HepG2 (cell line): ENCODE measurements around the gene BAMBI. TPM values are rescaled to one million over a fixed set of nuclear protein-coding genes. Genes with fewer than 3 reads are reported as not detected.

ENCODE experiments used
- ATF7-NPFF ChIP-seq: sonication (generic); formaldehyde crosslinking; IDR thresholded peaks from 2 replicates; pipeline ENCODE4 v1.8.1; 2023; ENCODE audit warnings: mild to moderate bottlenecking, low read depth, missing genetic modification reagents, moderate library complexity
- HDAC1 ChIP-seq: sonication (generic); formaldehyde crosslinking; IDR thresholded peaks from 2 replicates; pipeline ENCODE4 v1.5.1; 2020; ENCODE audit warnings: mild to moderate bottlenecking, missing genetic modification reagents
- HDAC6 ChIP-seq: fragments of 200-600 bp; sonication (generic); IDR thresholded peaks from 2 replicates; pipeline ENCODE4 v1.7.0; 2017; ENCODE audit warnings: mild to moderate bottlenecking, antibody characterized with exemption, low read length, low read depth
- HHEX ChIP-seq: IDR thresholded peaks from 2 replicates; pipeline ENCODE4 v1.6.1; 2016; ENCODE audit warnings: control low read depth
- MYC ChIP-seq: sonication (generic); formaldehyde crosslinking; IDR thresholded peaks from 2 replicates; pipeline ENCODE4 v1.9.0; 2021; ENCODE audit warnings: missing genetic modification reagents, borderline replicate concordance
- NFIB ChIP-seq: sonication (generic); formaldehyde crosslinking; IDR thresholded peaks from 2 replicates; pipeline ENCODE4 v1.9.0; 2021; ENCODE audit warnings: missing genetic modification reagents, mild to moderate bottlenecking, borderline replicate concordance
- NPAS2 ChIP-seq: sonication (generic); formaldehyde crosslinking; IDR thresholded peaks from 2 replicates; pipeline ENCODE4 v1.8.0; 2022; ENCODE audit warnings: mild to moderate bottlenecking, missing genetic modification reagents, borderline replicate concordance
- RBFOX2 ChIP-seq: fragments of 200-400 bp; formaldehyde crosslinking; IDR thresholded peaks from 2 replicates; pipeline ENCODE4 v1.6.1; 2017; ENCODE audit warnings: low read depth, mild to moderate bottlenecking, low read length
- SOX5 ChIP-seq: IDR thresholded peaks from 2 replicates; pipeline ENCODE4 v1.6.1; 2016; ENCODE audit warnings: borderline replicate concordance
- TAF15 ChIP-seq: fragments of 200-400 bp; formaldehyde crosslinking; IDR thresholded peaks from one replicate; pipeline ENCODE4 v1.6.1; 2018; ENCODE audit warnings: mild to moderate bottlenecking, low read depth, low read length; ENCODE audit not compliant: poor library complexity, severe bottlenecking
- ZC3H4 ChIP-seq: sonication (generic); formaldehyde crosslinking; IDR thresholded peaks from 2 replicates; pipeline ENCODE4 v1.4.0; 2020; ENCODE audit warnings: missing genetic modification reagents, borderline replicate concordance
- ZNF207 ChIP-seq: fragments of 450-650 bp; IDR thresholded peaks from 2 replicates; pipeline ENCODE4 v1.6.1; 2016; ENCODE audit warnings: antibody characterized with exemption, borderline replicate concordance
- ZNF234 ChIP-seq: sonication (generic); formaldehyde crosslinking; conservative IDR thresholded peaks from 2 replicates; pipeline ENCODE4 v1.5.1; 2020; ENCODE audit warnings: mild to moderate bottlenecking, missing genetic modification reagents
- ZNF335 ChIP-seq: sonication (generic); formaldehyde crosslinking; IDR thresholded peaks from 2 replicates; pipeline ENCODE4 v1.4.0; 2020; ENCODE audit warnings: missing genetic modification reagents
- ZNF564 ChIP-seq: sonication (generic); formaldehyde crosslinking; IDR thresholded peaks from 2 replicates; pipeline ENCODE4 v1.8.1; 2023; ENCODE audit warnings: mild to moderate bottlenecking, missing genetic modification reagents
- polyA plus RNA-seq, 8 experiments: library from polyadenylated mRNA; depleted of rRNA in 3 of 8; stranded (reverse) in 7 of 8; unstranded in 1 of 8; fragments of >200 nt; fragmentation: Illumina TruSeq in 4 of 8; extraction: Trizol in 4 of 8; gene quantifications; 2 replicates each; pipeline versions ENCODE4 v1.2.1 to v1.2.3, GENCODE V29; 2011 to 2016; ENCODE audit warnings: low read depth in 4 of 8, missing spikeins in 1 of 8, mixed read lengths in 1 of 8; ENCODE audit not compliant: insufficient read depth in 1 of 8
- total RNA-seq, 5 experiments: library from RNA; depleted of rRNA; stranded (reverse); fragments of >200 nt; fragmentation: Illumina TruSeq; extraction: Trizol; gene quantifications; 2 replicates each; pipeline ENCODE4 v1.2.3, GENCODE V29; 2016; ENCODE audit warnings: low read depth in 1 of 5
- TF ChIP-seq, protein P1 (sequence below): sonication (generic); formaldehyde crosslinking; IDR thresholded peaks from 2 replicates; pipeline ENCODE4 v1.5.1; 2020; ENCODE audit warnings: mild to moderate bottlenecking, missing genetic modification reagents, moderate library complexity
- TF ChIP-seq, protein P2 (sequence below): sonication (generic); formaldehyde crosslinking; IDR thresholded peaks from 2 replicates; pipeline ENCODE4 v1.4.0; 2020; ENCODE audit warnings: missing genetic modification reagents
- TF ChIP-seq, protein P3 (sequence below): sonication (generic); formaldehyde crosslinking; IDR thresholded peaks from 2 replicates; pipeline ENCODE4 v1.4.0; 2020; ENCODE audit warnings: missing genetic modification reagents
- TF ChIP-seq, protein P4 (sequence below): IDR thresholded peaks from 2 replicates; pipeline ENCODE4 v1.6.1; 2016; ENCODE audit warnings: missing compliant biosample characterization, missing genetic modification reagents, borderline replicate concordance

BAMBI gene
- total and polyA plus RNA-seq, 2 of the 13 experiments (the other 11 are each of a cell fraction or from before 2014, with no cell fraction given) = 12.0 to 23.6 TPM

DNA sequence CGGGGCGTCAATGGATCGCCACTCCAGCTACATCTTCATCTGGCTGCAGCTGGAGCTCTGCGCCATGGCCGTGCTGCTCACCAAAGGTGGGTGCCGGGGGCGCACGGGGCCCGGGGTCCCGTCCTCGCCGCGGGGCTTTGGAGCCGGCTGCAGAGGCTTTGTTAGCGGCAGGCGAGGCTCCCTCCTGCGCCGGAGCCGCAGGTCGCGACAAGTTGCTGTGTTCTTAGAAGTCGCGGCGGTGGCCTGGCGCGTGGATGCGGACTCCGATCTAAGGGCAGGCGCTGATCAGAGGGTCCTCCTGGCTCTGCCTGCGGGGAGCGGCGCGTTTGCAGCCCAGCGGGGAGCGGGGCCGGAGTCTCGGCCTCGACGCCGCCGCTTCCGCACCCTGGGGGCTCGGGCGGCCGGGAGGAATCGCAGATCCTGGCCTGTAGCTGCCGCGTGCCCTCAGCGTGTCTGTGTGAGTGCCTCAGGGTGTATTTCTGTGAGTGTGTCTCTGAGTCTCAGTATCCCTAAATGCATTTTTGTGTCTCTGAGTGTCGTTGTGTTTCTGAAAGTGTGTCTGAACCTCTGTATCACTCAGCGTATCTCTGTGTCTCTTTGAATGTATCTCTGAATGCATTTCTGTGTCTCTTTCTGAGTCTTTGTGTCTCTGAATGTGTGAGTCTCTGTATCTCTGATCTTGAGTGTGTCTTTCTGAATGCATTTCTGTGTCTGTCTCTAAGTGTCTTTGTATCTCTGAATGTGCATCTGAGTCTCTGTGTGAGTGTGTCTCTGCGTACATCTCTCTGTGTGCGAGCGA is 766 bp downstream of the BAMBI start (continued):
- TF ChIP-seq, protein P1, sequence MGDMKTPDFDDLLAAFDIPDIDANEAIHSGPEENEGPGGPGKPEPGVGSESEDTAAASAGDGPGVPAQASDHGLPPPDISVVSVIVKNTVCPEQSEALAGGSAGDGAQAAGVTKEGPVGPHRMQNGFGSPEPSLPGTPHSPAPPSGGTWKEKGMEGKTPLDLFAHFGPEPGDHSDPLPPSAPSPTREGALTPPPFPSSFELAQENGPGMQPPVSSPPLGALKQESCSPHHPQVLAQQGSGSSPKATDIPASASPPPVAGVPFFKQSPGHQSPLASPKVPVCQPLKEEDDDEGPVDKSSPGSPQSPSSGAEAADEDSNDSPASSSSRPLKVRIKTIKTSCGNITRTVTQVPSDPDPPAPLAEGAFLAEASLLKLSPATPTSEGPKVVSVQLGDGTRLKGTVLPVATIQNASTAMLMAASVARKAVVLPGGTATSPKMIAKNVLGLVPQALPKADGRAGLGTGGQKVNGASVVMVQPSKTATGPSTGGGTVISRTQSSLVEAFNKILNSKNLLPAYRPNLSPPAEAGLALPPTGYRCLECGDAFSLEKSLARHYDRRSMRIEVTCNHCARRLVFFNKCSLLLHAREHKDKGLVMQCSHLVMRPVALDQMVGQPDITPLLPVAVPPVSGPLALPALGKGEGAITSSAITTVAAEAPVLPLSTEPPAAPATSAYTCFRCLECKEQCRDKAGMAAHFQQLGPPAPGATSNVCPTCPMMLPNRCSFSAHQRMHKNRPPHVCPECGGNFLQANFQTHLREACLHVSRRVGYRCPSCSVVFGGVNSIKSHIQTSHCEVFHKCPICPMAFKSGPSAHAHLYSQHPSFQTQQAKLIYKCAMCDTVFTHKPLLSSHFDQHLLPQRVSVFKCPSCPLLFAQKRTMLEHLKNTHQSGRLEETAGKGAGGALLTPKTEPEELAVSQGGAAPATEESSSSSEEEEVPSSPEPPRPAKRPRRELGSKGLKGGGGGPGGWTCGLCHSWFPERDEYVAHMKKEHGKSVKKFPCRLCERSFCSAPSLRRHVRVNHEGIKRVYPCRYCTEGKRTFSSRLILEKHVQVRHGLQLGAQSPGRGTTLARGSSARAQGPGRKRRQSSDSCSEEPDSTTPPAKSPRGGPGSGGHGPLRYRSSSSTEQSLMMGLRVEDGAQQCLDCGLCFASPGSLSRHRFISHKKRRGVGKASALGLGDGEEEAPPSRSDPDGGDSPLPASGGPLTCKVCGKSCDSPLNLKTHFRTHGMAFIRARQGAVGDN = peak; percentile 63
- peak; percentile 55; the same call in 1 of the 2 replicates for TF ChIP-seq ATF7-NPFF
- TF ChIP-seq SOX5 (CRISPR knock-in tag) = no peak
- no peak for TF ChIP-seq NPAS2 (CRISPR knock-in tag)
- no peak for TF ChIP-seq ZNF234 (CRISPR knock-in tag)
- TF ChIP-seq ZNF207 = no peak
- TF ChIP-seq ZNF335 = no peak
- TF ChIP-seq, protein P2, sequence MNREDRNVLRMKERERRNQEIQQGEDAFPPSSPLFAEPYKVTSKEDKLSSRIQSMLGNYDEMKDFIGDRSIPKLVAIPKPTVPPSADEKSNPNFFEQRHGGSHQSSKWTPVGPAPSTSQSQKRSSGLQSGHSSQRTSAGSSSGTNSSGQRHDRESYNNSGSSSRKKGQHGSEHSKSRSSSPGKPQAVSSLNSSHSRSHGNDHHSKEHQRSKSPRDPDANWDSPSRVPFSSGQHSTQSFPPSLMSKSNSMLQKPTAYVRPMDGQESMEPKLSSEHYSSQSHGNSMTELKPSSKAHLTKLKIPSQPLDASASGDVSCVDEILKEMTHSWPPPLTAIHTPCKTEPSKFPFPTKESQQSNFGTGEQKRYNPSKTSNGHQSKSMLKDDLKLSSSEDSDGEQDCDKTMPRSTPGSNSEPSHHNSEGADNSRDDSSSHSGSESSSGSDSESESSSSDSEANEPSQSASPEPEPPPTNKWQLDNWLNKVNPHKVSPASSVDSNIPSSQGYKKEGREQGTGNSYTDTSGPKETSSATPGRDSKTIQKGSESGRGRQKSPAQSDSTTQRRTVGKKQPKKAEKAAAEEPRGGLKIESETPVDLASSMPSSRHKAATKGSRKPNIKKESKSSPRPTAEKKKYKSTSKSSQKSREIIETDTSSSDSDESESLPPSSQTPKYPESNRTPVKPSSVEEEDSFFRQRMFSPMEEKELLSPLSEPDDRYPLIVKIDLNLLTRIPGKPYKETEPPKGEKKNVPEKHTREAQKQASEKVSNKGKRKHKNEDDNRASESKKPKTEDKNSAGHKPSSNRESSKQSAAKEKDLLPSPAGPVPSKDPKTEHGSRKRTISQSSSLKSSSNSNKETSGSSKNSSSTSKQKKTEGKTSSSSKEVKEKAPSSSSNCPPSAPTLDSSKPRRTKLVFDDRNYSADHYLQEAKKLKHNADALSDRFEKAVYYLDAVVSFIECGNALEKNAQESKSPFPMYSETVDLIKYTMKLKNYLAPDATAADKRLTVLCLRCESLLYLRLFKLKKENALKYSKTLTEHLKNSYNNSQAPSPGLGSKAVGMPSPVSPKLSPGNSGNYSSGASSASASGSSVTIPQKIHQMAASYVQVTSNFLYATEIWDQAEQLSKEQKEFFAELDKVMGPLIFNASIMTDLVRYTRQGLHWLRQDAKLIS = 0 out of 2 replicates have a peak, but pooled peaks have one; percentile 20
- TF ChIP-seq, protein P3, sequence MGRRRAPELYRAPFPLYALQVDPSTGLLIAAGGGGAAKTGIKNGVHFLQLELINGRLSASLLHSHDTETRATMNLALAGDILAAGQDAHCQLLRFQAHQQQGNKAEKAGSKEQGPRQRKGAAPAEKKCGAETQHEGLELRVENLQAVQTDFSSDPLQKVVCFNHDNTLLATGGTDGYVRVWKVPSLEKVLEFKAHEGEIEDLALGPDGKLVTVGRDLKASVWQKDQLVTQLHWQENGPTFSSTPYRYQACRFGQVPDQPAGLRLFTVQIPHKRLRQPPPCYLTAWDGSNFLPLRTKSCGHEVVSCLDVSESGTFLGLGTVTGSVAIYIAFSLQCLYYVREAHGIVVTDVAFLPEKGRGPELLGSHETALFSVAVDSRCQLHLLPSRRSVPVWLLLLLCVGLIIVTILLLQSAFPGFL (CRISPR knock-in tag) = no peak
- TF ChIP-seq ZC3H4 = no peak
- TF ChIP-seq HHEX = no peak
- peak; percentile 92 for TF ChIP-seq RBFOX2
- TF ChIP-seq NFIB = no peak
- no peak for TF ChIP-seq HDAC1 (CRISPR knock-in tag)
- TF ChIP-seq MYC (CRISPR knock-in tag) = peak; percentile 32; the same call in 1 of the 2 replicates
- no peak for TF ChIP-seq TAF15
- TF ChIP-seq, protein P4, sequence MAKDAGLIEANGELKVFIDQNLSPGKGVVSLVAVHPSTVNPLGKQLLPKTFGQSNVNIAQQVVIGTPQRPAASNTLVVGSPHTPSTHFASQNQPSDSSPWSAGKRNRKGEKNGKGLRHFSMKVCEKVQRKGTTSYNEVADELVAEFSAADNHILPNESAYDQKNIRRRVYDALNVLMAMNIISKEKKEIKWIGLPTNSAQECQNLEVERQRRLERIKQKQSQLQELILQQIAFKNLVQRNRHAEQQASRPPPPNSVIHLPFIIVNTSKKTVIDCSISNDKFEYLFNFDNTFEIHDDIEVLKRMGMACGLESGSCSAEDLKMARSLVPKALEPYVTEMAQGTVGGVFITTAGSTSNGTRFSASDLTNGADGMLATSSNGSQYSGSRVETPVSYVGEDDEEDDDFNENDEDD (CRISPR knock-in tag) = no peak
- TF ChIP-seq HDAC6 = no peak
- peak; percentile 25; the same call in 1 of the 2 replicates for TF ChIP-seq ZNF564 (CRISPR knock-in tag)
